Urinary bladder (tissue), 4 donors: Measurements from ENCODE around the gene ASB5. TPM values are rescaled to one million over a fixed set of nuclear protein-coding genes. Genes with fewer than 3 reads are reported as not detected.
"Not testable (repeated sequence)": the region's sequence is repeated elsewhere in the genome, so short reads cannot be mapped to it uniquely, and the experiment has no call there.

Experiments
- DNase-seq: peaks from one replicate; pipeline ENCODE4 v3.0.0-alpha.2; 2015; ENCODE audit errors: extremely low spot score
- H3K27ac ChIP-seq: one replicate; pipeline ENCODE4 v1.5.1; 2013; ENCODE audit warnings: low read depth, mild to moderate bottlenecking, moderate library complexity
- H3K36me3 ChIP-seq: one replicate; pipeline ENCODE4 v1.6.1; 2013; ENCODE audit warnings: mild to moderate bottlenecking, moderate library complexity; ENCODE audit not compliant: insufficient read depth
- H3K4me1 ChIP-seq: one replicate; pipeline ENCODE4 v1.6.1; 2013; ENCODE audit warnings: mild to moderate bottlenecking, moderate library complexity; ENCODE audit not compliant: insufficient read depth
- H3K4me3 ChIP-seq: one replicate; pipeline ENCODE4 v1.5.1; 2013; ENCODE audit warnings: low read depth, low read length
- WGBS: extraction: QIAGEN DNeasy Blood & Tissue Kit; methylation state at CpG from one replicate; pipeline ENCODE4 v1.1.7; 2013; 5-methylcytosine and 5-hydroxymethylcytosine counted together
- polyA plus RNA-seq: library from polyadenylated mRNA; stranded (reverse); fragments of 200-250 nt; gene quantifications from one replicate; pipeline ENCODE4 v1.2.3, GENCODE V29; 2013
- total RNA-seq: library from RNA; depleted of rRNA; stranded (reverse); fragments of >200 nt; gene quantifications from one replicate; pipeline ENCODE4 v1.2.3, GENCODE V29; 2014
- donor health status: healthy with polysubstance abuse.
- donor health status: healthy.

Gene ASB5, protein sequence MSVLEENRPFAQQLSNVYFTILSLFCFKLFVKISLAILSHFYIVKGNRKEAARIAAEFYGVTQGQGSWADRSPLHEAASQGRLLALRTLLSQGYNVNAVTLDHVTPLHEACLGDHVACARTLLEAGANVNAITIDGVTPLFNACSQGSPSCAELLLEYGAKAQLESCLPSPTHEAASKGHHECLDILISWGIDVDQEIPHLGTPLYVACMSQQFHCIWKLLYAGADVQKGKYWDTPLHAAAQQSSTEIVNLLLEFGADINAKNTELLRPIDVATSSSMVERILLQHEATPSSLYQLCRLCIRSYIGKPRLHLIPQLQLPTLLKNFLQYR
- total RNA-seq = 40.0 TPM
- 40.8 TPM for polyA plus RNA-seq

DNA sequence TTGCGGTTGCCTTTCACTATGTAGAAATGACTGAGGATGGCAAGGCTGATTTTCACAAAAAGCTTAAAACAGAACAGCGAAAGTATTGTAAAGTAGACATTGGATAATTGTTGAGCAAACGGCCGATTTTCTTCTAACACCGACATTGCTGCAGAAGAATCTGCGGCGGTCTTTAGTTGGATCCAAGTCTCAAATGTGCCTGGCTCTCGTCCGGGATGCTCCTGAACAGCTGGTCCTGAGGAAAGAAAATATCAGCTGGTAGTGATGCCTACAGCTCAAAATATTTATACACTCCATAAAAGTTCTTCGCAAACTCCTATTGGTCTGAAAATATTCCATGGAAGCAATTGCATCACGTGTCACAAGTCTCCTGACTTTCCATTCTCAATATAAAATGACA lies at the start of gene ASB5:
TSS of gene ASB5 (minus strand) at position 260 of the 400 bp plus-strand sequence. CDS start at position 146, 114 bp downstream.
- Histone ChIP-seq H3K4me3 (no peak within 1 kb of the TSS), H3K36me3 (no peaks in the 10 kb centered on the region), H3K27ac (no peak within 1 kb of the TSS), H3K4me1 (no peaks in the 10 kb centered on the region)
- no peak for DNase-seq
- 77% methylated on average over 11 of the region's 11 CpGs for WGBS

DNA sequence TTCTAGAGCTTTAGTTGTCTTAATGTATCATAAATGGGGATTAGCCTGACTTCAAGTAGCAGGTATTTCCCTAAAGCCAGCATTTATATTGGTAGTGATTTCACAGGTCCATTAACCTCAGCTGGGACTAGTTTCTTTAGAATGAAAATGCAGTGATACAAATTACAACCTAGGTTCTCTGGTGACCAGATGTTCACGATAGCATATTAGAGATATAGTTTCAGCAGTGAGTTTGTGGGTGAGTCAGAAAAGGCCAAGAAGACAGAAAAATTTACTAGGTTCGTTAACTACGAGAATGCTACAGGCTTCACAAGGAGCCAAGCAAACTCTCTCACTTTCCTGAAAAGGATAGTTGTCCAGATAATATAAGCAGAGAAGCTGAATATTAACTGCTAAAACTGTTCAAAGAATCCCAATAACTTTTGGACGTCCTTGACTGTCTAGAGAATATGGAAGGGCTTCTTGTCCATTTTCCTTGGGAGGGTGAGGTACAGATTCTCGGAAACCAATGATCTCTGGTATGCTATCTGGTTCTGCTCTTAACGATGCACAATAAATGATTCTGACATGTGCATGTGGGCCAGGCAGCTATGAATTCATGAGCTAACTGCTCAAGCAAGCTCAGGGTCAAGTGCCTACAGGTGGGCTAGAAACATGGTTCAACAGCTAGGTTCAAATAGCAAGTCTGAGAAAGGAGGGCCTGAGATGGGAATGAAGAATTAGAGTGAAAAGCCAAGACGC lies 44.7 kb upstream of the ASB5 start:
- 68% methylated on average over 7 of the region's 7 CpGs for WGBS
- H3K4me3 ChIP-seq = no peak overlapping the region
- no peak for DNase-seq
- H3K36me3 ChIP-seq = no peaks in the 10 kb centered on the region
- H3K4me1 ChIP-seq = no peaks in the 10 kb centered on the region
- no peak overlapping the region for H3K27ac ChIP-seq

DNA sequence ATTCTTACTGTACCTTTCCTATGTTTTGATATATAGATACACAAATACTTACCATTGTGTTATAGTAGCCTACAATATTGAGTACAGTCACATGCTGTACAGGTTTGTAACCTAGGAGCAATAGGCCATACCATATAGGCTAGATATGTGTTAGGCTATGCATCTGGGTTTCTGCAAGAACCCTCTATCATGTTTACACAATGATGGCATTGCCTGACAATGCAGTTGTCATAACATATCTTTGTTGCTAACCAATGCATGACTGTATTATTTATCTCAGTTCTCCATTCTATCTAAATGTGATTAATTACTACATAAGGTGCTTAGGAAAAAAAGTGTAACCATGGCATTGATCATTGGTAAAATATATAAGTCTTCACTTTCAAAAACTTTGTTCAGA lies 40.8 kb upstream of the ASB5 start:
- no peak for DNase-seq
- Histone ChIP-seq H3K27ac (no peak overlapping the region), H3K4me3 (no peak overlapping the region), H3K36me3 (no peaks in the 10 kb centered on the region), H3K4me1 (no peaks in the 10 kb centered on the region)

DNA sequence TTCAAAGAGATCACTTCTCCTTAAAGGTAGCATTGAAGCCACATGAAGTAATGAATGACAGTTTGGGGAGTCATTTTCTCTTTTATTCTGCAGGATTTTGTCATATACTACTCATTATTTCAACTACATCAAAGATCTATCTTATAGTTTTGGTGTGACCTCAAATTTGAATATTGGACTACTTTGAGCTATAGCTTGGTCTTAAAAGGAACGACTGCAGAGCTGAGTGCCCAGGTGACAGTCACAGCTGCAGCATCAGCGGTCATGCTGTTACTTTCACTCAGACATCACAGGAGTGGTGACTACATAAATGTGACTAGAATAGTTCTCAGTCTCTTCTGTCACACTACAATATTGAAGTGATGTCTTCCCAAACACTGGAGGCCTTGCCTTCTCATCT lies 40.0 kb upstream of the ASB5 start:
- 90% methylated on average over 2 of the region's 2 CpGs for WGBS
- H3K36me3 ChIP-seq = no peaks in the 10 kb centered on the region
- no peaks in the 10 kb centered on the region for H3K4me1 ChIP-seq
- H3K27ac ChIP-seq = no peak overlapping the region
- DNase-seq = no peak
- no peak overlapping the region for H3K4me3 ChIP-seq

DNA sequence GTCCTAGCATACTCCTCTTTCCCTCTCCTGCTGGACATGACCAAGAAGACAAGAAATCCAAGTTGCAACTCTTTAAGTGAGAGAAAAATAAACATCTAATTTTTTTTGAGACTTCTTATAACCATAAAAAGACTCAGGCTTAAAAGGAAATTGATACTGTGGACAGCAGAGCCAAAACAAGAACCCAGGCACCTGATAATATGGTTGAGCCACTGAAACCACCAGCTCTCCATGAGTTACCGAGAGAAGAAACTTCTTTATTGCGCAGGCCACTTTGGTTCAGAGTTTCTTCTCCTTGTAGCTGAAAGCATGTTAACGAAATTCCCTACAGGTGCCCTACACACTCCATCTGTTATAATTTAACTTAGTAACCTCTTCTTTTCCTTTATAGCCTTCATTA lies 39.4 kb upstream of the ASB5 start:
- Histone ChIP-seq H3K4me3 (no peak overlapping the region), H3K36me3 (no peaks in the 10 kb centered on the region), H3K27ac (no peak overlapping the region), H3K4me1 (no peaks in the 10 kb centered on the region)
- no peak for DNase-seq
- 91% methylated on average over 3 of the region's 3 CpGs for WGBS

DNA sequence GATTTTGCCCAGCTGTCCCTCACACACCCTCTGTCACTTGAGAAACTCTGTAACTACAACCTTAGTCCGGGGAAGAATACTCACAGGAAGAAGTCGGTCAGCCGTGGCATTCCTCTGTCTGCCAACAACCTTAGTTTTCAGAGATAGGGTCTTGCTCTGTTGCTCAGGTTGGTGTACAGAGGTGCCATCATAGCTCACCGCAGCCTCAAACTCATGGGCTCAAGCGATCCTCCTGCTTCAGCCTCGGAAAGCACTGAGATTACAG lies 38.6 kb upstream of the ASB5 start:
- no peaks in the 10 kb centered on the region for H3K36me3 ChIP-seq
- no peak for DNase-seq
- 75% methylated on average over 6 of the region's 6 CpGs for WGBS
- H3K4me3 ChIP-seq = no peak overlapping the region
- no peaks in the 10 kb centered on the region for H3K4me1 ChIP-seq
- H3K27ac ChIP-seq = no peak overlapping the region

DNA sequence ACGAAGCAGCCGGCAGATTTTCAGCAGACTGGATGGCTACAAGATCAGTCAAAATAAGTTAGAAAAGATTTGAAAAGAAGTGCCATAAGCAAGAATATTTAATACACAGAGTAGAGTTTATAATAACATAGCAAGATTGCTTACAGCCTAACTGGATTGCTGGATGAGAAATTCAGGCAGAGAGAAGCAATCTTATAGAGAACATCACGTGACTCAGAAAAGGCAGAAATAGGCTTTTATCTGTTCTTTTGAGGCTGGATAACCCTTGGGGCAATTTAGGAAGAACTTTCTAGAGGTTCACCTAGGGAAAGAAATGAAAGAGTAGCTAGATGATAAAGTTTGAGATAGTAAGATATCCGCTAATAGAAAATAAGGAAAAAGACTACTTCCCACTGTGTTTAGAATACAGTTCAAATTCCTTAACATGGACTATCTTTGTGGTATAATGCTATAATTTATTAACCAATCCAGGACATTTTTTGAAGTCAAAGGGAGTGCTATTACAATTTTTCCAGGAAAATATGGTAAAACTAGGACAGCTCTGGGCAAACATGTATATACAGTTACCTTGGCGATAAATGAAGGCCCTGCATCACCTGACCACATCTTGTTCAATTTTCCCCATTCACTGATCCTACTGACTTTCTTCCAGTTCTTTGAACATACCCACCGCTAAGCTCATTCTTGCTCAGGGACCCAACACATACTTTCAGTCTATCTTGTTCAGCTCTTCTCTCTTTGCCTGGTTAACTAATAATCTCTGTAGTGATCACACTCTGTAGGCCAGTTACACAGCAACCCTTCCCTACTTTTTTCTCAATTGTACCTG lies 38.0 kb upstream of the ASB5 start:
- no peak overlapping the region for H3K27ac ChIP-seq
- no peak overlapping the region for H3K4me3 ChIP-seq
- H3K4me1 ChIP-seq = no peaks in the 10 kb centered on the region
- 85% methylated on average over 6 of the region's 6 CpGs for WGBS
- no peak for DNase-seq
- H3K36me3 ChIP-seq = no peaks in the 10 kb centered on the region

DNA sequence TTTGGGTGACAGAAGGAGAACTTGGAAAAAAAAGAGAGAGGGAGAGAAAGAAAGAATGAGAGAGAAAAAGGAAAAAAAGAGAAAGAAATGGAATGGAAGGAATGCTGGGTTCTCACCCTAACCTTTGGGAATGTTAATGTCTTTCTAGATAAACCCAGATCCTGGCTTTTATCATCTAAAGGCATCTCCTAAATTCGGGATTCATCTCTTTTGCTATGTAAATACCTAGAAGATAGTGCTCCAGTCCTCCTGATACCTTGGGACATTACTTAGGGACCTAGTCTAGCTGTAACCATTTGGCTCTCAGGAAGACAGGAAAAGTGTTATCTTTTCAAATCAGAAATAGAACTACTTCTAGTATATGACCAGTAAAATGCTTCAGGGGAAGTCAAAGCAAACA lies 34.9 kb upstream of the ASB5 start:
- no peak for DNase-seq
- no peak overlapping the region for H3K27ac ChIP-seq
- WGBS = 18% methylated on average over 1 of the region's 1 CpG
- H3K4me1 ChIP-seq = no peaks in the 10 kb centered on the region
- no peaks in the 10 kb centered on the region for H3K36me3 ChIP-seq
- no peak overlapping the region for H3K4me3 ChIP-seq

DNA sequence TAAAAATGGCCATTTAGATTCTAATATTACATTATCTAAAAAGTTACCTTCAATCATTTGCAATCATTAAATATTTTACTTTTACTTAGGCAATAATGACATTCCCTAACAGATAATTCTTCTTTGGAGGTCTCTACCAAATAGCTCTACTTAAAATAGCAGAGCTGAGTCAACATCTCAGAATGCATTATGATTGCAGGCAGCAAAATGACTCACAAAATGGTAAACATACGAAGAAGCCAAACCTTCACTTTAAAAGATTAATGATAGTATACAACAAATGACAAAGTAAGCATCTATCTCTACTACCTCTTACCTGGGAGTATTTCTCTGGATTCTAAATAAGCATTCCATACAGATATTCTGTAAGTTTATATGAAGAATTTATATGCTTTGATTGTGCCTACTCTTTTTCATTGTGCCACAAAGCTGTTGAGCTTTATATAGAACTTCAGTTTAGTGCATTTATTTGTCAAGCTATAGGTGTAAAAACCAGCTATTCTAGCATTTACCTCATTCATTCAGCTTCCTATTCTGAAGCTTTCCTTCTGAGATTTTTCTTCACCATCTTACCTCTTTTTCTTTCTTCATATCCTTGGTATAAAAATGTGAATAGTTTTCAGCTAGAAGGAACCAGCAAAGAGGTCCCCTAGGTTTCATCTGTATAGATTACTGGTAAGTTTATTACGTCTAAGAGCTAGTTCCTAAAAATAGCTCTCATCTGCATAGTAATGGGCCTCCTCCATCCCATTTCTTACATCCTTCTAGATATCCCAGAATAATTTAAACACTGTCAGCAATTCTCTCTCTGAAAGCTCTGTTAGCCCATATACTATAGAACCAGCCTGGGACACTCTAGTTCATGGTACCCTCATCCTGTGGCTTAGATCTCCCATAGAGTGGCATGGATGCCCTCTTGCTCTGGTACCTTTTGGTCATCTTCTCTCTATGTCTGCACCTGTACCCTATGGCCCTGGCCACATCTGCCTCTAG lies 33.6 kb upstream of the ASB5 start:
- Histone ChIP-seq H3K4me3 (no peak overlapping the region), H3K4me1 (no peaks in the 10 kb centered on the region), H3K27ac (no peak overlapping the region), H3K36me3 (no peaks in the 10 kb centered on the region)
- DNase-seq = no peak
- WGBS = 34% methylated on average over 2 of the region's 2 CpGs

DNA sequence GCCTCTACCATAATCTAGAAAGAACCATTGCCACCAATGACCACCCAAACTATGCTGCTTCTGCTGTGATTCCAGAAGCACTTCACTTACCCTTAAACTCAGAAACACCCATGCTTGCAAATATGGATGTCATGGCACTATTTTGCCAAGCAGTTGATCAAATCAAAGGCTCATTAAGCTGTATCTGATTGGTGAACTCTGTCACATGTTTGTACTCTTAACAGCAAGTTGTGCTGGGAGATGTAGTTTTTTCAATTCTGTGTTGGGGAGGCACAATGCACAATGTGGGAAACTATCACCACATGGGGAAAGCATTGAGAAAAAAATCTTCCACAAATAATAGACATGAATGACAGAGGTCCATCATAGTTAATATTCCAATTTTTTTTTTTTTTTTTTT lies 31.5 kb upstream of the ASB5 start:
- Histone ChIP-seq H3K36me3 (no peaks in the 10 kb centered on the region), H3K4me1 (no peaks in the 10 kb centered on the region), H3K4me3 (no peak overlapping the region), H3K27ac (no peak overlapping the region)
- no peak for DNase-seq

DNA sequence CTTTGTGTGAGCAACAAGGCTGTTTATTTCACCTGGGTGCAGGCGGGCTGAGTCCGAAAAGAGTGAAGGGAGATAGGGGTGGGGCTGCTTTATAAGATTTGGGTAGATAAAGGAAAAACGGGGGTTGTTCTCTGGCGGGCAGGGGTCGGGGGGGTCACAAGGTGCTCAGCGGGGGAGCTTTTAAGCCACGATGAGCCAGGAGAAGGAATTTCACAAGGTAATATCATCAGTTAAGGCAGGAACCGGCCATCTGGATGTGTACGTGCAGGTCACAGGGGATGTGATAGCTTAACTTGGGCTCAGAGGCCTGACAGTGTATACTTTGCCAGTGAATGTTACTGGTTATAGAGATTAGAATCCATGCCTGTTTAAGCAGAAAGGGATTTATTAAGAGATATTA lies 31.0 kb upstream of the ASB5 start:
- WGBS = 90% methylated on average over 7 of the region's 9 CpGs
- H3K4me1 ChIP-seq = no peaks in the 10 kb centered on the region
- no peak overlapping the region for H3K4me3 ChIP-seq
- no peak overlapping the region for H3K27ac ChIP-seq
- no peak for DNase-seq
- H3K36me3 ChIP-seq = no peaks in the 10 kb centered on the region

DNA sequence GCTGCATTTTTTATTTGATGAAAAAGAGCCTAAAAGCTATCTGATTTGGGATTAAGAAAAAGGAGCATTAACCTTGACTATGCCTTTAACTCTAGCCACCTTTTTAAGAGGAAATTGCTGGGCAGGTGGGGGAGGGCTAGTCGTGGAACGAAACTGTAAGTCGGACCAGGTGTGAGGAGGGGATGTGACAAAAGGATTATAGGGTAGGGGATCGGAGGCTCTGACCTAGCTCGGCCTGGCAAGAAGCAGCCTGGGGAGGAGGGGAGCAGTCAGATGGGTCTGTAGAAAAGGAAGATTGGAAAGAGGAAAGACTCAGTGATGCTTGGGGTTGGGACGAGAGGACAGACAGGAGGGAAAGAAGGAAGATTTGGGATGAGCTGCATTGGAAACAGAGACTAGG lies 29.6 kb upstream of the ASB5 start:
- H3K4me3 ChIP-seq = no peak overlapping the region
- no peak for DNase-seq
- H3K27ac ChIP-seq = no peak overlapping the region
- no peaks in the 10 kb centered on the region for H3K4me1 ChIP-seq
- H3K36me3 ChIP-seq = no peaks in the 10 kb centered on the region
- WGBS = 69% methylated on average over 6 of the region's 6 CpGs

DNA sequence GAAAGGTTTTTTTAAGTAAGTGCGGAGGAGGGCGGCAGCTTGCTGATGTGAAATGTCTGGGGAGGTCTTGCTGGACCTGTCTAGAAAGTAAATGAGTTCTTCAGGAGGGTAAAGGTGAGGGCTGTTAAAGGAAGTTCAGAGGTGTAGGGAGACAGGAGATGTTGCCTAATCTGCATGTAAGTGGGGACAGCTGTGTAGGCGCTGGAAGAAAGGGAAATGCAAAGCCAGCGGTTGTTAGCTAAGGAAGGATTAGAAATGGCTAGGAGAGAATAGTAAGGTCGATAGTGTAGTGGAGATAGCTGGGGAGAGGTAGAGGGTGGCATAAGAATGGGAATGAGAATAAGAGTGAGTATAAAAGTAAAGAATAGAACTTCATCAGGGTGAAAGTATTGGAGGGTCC lies 26.9 kb upstream of the ASB5 start:
- 56% methylated on average over 5 of the region's 5 CpGs for WGBS
- H3K36me3 ChIP-seq, DNase-seq, H3K4me3 ChIP-seq, H3K27ac ChIP-seq, H3K4me1 ChIP-seq: not testable (repeated sequence)
